GM12874 (cell line): ENCODE measurements around the gene FUT8.

Experiments used
- CTCF ChIP-seq: IDR thresholded peaks from 2 replicates; pipeline ENCODE4 v1.5.1; 2011; ENCODE audit warnings: low read depth, mild to moderate bottlenecking, control low read depth, low read length, moderate library complexity; ENCODE audit not compliant: insufficient read depth

Gene FUT8

DNA sequence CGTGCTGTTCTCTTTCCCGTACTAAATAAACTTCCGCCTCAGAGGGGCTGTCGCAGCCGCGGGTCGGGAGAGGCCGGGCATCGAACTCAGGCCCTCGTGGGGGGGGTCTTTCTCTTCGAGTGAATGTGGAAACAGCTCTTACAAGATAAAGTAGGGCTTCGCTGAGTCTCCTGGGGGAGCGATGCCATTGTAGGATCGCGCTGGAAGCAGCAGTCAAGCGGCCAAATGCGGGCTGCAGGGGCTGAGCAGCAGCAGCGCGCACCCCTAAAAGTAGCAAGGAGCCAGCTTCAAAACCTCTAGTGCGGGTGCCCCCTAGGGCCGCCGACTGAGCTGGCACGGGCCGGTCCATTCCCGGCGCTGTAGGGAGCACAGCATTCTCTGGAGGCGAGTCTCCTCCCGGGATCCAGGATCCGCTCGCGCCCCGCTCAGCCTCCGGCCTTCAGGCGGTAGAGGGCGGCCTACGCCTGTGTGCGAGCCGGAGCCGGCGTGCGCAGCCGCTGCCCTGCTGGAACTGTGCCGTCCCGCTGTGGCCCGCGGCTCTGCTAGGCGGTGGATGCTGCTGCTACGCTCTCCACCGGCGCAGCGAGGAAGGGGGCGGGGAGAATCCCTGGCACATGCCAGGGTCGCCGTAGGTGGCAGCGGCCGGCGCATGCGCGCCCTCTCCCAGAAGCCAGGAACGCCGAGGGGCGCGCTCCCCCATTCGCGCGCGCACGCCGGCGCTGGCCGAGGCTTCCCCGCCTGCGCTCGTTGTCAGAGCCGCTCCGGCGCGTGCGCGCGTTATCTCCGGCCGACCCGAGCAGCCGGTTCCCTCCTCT is at the start of gene FUT8:
Gene FUT8 (plus strand): TSS at position 699 of the 815 bp plus-strand sequence. CDS start 148,834 bp downstream, outside the sequence.
- TF ChIP-seq CTCF = peak; percentile 72

DNA sequence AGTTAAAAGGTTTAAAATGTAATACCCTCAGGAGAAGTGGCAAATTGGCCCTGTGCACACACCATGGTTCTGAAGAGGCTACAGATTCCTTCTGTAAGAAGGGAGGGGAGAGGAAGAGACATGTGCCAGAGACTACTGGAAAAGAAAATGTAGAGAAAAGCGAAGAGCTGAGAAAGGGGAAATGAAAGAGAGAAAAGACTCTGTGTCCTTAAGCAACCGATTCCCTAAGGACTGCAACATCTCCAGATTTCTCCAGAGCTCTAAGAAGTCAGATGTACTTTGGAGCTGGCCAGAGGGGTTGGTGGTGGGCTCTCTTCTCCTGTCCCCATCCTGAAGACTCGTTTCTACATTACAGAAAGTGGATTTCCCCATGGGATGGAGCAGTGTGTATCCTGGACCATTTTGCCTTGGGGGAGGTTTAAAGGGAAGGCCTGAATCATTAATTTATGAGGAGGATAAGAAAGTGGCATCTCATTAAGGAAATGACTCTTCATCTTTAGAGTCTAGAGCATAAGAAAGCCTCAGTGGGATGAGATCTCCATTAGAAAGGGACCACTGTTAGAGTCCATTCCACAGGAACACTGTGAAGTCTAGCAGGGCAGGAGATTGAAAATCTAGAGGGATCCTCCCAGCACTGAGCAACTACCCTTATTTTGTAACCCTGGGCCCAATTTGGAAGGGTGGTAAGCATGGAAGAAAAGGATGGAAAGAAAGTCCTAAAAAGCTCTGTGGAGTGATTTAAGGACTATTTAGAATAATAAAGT is 45.5 kb upstream of the FUT8 start:
- TF ChIP-seq CTCF = no peak

- no peak for TF ChIP-seq CTCF
Observed at GRCh38 chr14:65369560-65369959, 43.0 kb upstream of the FUT8 start.

DNA sequence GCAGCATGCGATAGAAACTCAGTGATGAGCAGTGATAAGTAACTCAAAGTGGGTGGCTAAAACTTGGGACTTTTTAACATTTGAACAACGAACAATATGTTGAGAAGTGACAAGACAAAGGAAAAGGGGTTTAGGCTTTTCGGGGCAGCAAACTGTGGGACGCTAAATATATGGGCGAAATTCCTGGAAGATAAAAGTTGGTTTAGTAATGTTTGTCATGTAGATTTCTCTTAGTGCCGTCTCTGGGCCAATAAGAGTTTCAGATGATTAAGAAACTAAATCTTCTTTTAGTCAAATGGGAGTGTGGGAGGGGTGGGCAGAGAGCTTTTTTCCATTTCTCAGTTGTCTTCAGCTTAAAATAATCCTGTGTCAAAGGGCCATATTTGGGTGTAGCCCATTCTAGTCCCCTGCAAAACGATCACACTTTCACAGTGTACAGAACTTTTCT is 41.7 kb upstream of the FUT8 start:
- TF ChIP-seq CTCF = no peak

- TF ChIP-seq CTCF = no peak
Observed at GRCh38 chr14:65371784-65372183, 40.7 kb upstream of the FUT8 start.

- TF ChIP-seq CTCF = no peak
Observed at GRCh38 chr14:65373016-65373670, 39.4 kb upstream of the FUT8 start.

DNA sequence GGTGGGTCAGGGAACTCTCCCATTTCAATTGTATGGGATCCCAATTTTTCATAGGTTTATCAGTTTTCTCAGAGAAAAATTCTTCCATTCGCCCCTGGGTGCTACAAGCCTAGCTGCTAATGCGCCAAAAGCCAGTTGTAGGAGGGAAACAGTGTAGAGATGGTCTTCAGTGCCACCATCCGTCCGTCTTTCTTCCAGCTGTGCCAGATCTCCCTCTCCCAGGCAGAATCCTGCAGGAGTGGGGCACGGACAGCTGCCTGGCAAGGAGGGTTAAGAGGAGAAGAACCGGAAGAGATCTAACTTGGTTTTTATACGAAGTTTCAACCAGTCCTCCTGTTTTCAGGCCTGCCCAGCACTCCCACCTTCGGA is 38.9 kb upstream of the FUT8 start:
- TF ChIP-seq CTCF = no peak
